HG03095 (cell line): Measurements from ENCODE around the gene LRP1.

Experiments
- ATAC-seq: cut with Tn5 transposase; IDR thresholded peaks from one replicate; pipeline ENCODE4 v1.9.1; 2021; ENCODE audit warnings: moderate library complexity; ENCODE audit not compliant: unreplicated experiment

Gene LRP1

DNA sequence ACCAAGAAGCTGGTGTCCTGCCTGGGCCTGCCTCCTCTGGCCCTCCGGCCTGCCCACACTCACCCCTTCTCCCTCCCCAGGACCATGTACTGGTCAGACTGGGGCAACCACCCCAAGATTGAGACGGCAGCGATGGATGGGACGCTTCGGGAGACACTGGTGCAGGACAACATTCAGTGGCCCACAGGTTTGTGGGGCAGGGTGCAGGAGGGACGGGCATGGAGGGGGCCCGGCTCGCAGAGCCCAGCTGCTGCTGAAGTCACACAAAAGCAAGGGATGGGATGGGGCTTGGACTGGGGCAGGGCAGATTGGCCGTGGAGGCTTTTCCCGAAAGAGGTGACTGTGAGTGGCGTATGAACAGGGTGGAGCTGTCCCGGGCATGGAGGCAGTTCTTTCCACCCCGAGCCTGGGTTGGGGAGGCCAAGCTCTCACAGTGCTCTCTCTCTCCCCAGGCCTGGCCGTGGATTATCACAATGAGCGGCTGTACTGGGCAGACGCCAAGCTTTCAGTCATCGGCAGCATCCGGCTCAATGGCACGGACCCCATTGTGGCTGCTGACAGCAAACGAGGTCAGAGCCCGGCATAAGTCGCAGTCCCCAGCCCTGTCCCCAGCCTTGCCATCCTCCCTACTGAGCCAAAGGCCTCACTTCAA is 80.5 kb downstream of the LRP1 start:
- no peak for ATAC-seq

DNA sequence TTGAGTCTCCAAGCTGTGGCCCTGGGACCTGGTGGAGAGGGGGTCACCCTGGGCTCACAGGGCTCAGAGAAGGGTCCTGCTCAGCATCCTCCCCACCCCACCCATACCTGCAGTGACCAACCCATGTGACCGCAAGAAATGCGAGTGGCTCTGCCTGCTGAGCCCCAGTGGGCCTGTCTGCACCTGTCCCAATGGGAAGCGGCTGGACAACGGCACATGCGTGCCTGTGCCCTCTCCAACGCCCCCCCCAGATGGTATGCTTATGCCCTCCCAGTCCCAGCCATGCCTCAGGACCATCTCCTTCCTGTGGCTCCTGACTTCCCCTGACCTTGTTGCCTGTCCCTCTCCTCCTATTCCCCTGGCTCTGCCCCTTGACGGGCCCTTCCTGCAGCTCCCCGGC is 81.6 kb downstream of the LRP1 start:
- ATAC-seq: no peak

DNA sequence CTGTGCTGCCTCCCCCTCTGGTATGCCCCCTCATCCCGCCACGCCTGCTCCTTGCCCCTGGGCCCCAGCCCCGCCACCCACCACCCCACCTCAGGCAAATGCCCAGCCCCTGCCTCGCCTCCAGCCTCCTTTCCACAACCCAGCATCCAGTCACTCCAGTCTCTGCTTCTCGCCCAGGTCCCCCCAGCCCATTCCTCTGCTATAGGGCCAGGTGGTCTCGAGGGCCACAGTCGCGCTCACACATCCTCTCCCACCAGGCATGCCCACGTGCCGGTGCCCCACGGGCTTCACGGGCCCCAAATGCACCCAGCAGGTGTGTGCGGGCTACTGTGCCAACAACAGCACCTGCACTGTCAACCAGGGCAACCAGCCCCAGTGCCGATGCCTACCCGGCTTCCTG is 82.2 kb downstream of the LRP1 start:
- no peak for ATAC-seq

DNA sequence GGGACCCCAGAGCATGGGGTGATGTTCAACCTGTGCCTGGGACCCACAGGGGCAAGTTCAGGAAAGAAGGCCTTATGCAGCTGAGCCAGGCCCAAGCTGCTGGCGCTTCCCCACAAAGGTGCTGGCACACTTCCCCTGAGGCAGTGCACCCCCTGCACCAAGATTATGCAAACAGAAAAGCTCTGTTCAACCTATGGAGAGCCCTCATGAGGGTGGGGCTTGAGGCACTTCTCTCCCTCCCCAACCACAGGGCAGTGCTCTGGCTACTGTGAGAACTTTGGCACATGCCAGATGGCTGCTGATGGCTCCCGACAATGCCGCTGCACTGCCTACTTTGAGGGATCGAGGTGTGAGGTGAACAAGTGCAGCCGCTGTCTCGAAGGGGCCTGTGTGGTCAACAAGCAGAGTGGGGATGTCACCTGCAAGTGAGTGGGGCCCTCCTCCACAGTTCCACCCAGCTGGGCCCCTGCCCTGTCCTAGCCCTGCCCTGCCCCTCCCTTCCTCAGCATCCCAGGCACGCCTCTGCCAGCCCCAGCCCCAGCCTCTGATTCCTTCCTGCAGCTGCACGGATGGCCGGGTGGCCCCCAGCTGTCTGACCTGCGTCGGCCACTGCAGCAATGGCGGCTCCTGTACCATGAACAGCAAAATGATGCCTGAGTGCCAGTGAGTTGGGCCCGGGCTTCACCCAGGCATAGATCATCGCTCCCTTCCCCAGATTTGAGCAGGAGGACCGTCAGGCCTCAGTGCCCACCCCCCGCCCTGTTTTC is 82.8 kb downstream of the LRP1 start:
- ATAC-seq: no peak

DNA sequence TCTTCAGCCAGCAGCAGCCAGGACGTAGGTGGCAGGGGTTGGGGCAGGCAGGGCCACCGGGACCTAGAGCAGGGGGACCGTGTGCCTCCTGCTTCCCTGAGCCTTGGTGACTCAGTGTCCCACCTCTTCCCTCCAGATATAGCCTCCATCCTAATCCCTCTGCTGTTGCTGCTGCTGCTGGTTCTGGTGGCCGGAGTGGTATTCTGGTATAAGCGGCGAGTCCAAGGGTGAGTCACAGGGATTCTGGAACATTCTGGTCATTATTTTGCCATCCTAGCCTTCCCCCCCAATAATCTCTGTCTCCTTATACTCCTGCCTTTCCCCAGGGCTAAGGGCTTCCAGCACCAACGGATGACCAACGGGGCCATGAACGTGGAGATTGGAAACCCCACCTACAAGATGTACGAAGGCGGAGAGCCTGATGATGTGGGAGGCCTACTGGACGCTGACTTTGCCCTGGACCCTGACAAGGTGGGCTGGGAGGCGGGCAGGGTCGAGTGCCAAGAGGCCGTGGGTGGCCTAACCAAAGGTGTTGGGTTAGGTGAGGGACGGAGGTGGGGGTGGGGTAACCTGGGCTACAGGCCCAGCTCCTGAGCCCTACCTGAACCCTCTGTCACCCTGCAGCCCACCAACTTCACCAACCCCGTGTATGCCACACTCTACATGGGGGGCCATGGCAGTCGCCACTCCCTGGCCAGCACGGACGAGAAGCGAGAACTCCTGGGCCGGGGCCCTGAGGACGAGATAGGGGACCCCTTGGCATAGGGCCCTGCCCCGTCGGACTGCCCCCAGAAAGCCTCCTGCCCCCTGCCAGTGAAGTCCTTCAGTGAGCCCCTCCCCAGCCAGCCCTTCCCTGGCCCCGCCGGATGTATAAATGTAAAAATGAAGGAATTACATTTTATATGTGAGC is 83.8 kb downstream of the LRP1 start:
- ATAC-seq: no peak

DNA sequence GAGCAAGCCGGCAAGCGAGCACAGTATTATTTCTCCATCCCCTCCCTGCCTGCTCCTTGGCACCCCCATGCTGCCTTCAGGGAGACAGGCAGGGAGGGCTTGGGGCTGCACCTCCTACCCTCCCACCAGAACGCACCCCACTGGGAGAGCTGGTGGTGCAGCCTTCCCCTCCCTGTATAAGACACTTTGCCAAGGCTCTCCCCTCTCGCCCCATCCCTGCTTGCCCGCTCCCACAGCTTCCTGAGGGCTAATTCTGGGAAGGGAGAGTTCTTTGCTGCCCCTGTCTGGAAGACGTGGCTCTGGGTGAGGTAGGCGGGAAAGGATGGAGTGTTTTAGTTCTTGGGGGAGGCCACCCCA is 84.4 kb downstream of the LRP1 start:
- ATAC-seq: no peak

DNA sequence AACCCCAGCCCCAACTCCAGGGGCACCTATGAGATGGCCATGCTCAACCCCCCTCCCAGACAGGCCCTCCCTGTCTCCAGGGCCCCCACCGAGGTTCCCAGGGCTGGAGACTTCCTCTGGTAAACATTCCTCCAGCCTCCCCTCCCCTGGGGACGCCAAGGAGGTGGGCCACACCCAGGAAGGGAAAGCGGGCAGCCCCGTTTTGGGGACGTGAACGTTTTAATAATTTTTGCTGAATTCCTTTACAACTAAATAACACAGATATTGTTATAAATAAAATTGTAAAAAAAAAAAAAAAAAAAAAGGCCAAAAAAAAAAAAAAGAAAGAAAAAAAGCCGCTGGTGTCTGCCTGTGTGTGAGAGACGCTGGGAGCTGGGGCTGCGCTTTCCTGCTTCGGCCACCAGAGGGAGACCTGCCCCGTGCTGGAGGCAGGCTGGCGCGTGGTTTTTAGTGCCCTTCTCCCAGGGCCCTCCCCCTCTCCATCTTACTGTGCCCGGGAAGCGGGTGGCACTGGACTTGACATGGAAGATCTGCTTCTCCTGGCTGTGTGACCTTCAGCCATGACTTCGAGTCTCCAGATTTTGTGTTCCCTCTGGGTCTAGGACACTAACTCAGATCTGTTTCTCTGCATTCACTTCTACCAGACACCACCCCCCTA is 84.9 kb downstream of the LRP1 start:
- ATAC-seq: no peak

DNA sequence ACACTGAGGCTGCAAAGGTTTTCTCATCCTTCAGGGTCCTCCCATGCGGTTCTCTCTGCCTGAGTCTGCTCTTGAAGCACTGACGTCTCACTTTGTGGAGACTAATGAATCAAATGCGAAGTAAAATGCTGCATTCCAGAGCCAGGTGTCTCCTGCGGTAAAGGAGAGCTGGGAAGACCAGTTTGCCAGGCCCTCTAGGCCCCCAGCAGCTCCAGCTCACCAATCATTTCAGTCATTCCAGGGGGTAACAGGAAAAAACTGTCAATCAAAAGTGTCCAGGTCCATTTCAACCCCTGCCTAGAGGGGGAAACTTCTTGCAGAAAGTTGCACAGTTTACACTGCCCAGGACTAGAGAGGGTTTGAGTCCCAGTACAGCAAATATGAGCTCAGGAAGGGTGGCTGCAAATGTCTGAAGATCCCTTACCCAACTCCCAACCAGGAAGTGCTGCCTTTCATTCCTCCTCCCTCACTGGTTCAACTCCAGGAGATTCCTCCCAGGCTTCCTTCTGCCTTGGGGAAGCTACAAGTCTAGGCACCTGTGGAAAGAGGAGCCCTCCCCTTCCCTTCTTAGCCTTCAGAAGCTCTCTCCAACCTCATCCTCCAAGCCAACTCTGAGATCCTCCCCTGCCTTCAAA is 85.6 kb downstream of the LRP1 start:
- no peak for ATAC-seq

DNA sequence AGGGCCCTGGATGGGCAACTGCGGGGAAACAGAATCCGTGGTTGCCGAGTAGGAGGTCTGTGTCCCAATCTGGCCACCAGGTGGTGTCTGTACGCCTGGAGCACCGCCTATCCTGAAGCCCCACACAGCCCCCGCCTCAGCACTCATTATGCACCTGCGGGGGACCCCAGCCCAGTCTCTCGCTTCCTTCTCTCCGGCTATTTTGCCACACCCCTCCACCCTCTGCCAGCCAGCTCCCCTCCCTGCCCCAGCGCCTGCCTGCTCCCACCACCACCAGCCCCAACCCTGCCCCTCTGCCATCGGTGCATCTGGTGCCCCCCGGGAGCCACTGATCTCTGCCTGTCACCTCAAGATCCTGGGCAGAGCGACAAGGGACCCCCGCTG is 86.1 kb downstream of the LRP1 start:
- ATAC-seq: no peak

DNA sequence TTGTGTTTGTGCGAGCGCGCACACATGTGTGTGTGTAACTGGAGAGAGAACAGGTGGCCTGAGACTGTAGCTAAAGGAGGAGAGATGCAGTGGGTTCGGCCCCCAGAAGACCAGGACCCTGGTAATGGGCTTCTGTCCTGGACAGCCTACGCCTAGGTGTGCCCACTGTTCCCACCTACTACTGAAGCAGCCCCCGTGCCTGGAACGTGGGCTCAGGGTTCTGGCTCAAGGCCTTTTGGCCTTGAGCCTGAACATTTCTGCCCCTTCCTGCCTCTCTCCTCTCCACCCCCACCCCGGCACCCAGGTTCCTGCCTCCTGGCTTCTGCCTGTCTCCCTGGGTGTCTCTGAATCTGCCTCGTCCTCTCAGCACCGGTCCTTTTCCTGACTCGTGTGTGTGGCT is 86.8 kb downstream of the LRP1 start:
- ATAC-seq: no peak

DNA sequence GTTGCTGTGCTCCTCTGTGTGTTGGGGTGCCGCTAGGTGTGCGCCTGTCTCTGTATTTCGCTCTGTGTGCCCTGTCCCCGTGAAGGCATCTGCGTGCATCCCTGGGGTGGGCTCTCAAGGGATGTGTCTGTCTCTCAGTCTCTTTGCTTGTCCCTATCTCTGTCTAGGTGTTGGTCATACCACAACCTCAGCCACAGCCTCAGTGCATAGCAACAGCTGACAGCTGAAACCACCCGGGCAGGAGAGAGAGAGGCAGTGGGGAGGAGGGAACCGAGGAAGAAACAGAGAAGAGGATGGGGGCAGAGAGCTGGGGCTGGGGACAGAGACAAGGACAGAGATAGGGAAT is 87.4 kb downstream of the LRP1 start:
- peak; percentile 35 for ATAC-seq

DNA sequence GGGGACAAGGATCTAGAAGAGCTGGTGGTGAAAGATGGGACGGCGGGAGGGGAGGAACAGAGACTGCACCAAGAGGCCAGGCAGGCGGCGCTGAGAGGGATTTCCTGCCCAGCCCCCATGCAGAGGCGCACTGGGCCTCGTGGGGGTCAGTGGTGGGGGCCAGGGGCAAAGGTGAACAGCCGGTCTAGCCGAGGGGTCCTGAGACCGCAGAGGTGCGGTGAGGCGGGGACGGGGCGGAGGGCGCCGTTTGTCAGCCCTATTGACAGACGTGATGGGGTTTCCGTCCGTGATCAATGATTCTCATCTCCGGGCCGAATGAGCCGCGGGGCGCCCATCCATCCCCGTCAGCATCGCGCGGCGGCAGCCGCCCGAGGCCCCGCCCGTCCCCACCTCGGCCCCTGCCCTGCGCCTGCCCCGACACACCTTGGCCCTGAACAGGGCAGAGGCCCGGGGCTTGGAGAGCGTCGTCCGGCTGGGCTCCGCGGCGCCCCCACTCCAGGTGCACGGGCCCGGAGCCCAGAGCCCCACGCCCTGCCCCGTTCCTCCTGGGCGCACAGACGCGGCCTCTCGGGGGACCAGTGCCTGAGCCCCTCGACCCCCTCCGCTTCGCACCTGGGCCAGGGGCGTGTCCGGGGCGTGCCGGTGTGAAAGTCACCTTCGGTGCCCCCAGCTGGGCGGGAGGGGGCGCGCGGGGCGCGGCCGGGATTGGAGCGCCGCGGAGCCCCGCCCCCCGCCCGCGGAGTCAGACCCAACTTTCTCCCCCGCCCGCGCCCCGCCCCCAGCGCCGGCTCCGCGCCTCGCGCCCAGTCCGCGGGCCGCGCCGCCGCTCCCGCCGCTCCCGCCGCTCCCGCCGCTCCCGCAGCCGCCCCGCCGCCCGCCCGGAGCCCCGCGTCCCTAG is 88.0 kb downstream of the LRP1 start, which contains the start of gene NXPH4:
Gene NXPH4, plus strand, starts transcription at position 781 of the 898 bp plus-strand sequence. CDS start 176 bp downstream, outside the sequence.
- peak; percentile 15 for ATAC-seq

DNA sequence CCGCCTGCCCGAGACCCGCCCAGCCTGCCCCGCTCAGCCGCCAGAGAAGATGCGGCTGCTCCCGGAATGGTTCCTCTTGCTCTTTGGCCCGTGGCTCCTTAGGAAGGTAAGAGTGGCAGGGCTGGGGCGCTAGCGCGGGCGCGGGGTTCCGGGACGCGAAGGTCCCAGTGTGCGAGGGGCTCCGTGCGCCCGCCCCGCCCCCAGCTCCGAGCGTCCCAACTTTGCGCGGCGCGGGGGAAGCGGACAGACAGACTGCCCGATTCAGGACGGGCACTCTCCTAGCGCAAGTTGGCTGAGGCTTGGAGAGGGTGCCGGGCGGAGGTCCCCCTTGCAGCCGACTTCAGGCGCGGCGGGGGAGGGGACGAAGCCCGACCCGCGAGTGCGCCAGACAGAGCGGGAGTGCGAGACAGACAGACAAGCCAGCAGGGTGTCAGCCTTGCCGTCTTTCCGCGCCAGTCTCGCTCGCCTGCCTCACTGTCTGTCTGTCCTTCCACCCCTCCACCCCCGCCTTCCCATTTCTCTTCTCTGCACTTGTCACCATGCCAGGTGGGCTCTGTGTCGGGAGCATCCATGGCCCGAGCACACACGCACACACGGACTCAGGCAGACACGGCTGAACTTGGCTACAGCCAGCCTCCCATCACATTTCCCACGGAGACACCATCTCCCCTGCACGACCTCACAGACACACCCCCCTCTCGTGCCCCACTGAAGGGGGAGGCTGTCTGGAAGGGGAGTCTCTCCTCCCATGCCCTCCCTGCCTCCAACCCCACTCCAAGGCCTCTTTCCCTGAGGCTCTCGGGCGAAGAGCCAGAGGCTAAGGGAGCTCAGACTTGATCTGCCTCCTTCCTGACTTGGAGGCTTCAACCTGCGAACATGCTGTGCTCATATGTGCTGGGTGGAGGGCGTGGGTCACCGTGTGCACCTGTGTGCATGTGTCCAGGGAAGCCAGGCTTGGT is 88.9 kb downstream of the LRP1 start:
- ATAC-seq: no peak

DNA sequence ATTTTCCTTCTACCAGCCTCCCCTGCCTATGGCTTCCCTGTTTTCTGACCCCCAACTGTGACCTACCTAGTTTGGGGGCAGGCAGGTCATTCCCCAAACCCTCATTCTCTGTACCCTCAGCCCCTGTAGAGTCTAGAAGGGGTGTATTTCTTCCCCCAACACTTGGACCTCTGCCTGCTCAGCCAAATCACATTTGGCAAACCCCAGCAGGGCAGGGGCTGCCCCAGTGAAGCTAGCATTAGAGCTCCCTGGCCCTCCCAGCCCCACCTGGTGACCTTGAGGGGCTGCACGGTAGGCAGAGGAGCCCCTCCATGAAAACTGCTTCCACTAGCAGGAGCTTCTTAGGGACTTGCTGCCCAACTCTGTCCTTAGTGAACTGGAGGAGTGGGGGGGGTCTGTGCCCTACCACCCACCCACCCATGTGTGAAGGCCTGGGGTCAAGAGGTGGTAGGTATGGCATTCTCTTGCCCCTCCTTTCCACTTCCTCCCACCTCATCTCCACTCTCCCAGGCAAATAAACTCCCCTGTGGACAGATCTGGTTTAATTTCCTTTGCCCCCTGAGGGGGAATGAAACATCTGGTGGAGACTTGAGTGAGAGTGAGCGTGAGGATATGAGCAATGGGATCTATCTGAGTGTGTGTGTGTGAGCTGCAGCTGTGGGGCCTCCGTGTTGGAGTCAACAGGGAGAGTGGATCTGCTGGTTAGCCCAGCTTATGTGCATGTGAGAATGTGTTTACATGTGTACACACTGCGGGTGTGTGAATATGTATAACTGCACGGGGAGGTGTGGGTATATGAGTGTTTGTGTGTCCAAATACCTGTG is 90.0 kb downstream of the LRP1 start:
- ATAC-seq: no peak

DNA sequence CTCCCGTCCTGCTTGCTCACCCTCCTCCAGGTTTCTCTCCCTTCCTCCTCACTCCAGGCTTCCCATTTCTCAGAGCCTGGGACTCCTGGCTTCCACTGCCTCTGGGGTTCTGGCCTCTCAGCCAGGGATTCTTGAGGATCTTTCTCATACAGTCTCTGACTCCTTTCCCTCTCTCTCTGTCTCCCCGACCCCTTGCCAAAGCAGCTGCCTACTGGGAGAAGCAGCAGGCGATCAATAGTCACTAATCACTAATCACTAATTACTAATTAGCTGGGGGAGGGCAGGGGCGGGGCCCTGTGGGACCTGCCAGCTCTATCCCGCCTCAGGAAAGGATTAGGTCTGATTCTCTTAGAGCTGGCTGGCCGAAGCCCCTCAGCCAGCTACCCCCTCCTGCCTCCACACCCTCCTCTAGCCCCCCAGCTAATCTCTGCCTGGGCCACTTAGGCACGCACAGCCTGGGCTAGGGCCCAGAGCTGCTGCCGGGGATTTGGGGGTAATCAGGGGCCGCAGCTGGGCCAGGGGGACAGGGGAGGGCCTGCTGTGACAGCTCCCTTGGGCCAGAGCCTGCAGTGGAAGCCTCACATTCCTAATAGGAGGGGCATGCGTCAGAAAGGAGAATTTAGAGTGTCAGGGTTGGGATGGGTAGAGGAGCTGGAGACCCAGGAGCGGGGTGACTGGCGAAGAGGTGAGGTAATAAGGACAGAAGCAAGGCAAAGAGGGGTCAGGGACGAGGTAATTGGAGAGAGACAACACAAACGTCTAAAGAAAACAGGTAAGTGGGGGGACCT is 91.1 kb downstream of the LRP1 start:
- ATAC-seq: no peak

DNA sequence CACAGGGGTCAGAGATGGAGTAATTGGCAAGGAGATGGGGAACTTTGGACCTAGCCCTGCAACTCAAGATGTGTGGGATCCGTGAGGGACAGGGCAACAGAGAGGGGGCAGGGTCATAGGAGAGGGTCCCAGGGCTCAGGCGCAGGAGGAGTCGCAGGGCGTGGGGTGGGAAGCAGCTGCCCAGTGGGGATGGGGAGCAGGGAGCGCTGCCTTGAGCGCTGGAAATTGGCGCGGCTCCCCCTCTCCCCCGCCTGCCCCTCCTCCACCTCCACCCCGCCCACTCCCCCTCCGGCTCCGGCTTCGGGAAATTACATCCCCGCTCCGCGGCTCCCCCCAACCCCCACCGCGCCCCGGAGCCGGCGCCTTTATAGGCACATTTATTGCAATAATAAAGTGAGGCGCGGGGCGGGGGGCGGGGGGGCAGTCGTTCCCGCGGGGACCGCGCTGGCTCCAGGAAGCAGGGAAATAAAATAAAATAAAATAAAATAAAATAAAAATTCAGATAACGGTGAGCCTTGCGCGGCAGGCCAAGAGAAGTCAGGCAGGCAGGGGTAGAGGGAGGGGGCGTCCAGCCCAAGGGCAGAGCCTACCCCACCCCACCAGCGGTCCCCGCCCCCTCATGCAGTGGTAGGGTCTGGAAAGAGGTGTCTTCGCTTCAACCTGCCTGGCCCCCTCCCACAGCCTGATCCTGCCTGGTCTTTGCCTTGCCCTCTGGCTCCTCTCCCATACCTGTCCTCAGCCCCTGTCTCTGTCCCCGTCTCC is 91.9 kb downstream of the LRP1 start:
- no peak for ATAC-seq
